GM12891 (cell line): Measurements from ENCODE around the gene TPPP2.

Source experiments
- DNase-seq: peaks from one replicate; pipeline ENCODE4 v3.0.0; 2011; ENCODE audit warnings: low spot score; ENCODE audit not compliant: insufficient read length
- FAIRE-seq: peaks from 2 replicates; lab custom pipeline; 2011; peaks lifted over from hg19 to GRCh38; lab: Jason Lieb, UNC
- PAX5 ChIP-seq: IDR thresholded peaks from 2 replicates; pipeline ENCODE4 v1.6.1; 2011; ENCODE audit warnings: low read length, moderate library complexity, mild to moderate bottlenecking; ENCODE audit not compliant: insufficient read depth, severe bottlenecking
- POLR2A ChIP-seq: IDR thresholded peaks from 2 replicates; pipeline ENCODE4 v1.6.1; 2011; ENCODE audit warnings: low read depth, low read length, control low read depth
- POLR2AphosphoS5 ChIP-seq: IDR thresholded peaks from 2 replicates; pipeline ENCODE4 v1.6.1; 2011; ENCODE audit warnings: low read depth, low read length, control low read depth
- POU2F2 ChIP-seq: IDR thresholded peaks from 2 replicates; pipeline ENCODE4 v1.6.1; 2011; ENCODE audit warnings: low read depth, mild to moderate bottlenecking, control low read depth, low read length, moderate library complexity
- SPI1 ChIP-seq: IDR thresholded peaks from 2 replicates; pipeline ENCODE4 v1.6.1; 2011; ENCODE audit warnings: low read depth, low read length, control low read depth
- TAF1 ChIP-seq: IDR thresholded peaks from 2 replicates; pipeline ENCODE4 v1.6.1; 2011; ENCODE audit warnings: low read depth, low read length, control low read depth

Gene TPPP2

DNA sequence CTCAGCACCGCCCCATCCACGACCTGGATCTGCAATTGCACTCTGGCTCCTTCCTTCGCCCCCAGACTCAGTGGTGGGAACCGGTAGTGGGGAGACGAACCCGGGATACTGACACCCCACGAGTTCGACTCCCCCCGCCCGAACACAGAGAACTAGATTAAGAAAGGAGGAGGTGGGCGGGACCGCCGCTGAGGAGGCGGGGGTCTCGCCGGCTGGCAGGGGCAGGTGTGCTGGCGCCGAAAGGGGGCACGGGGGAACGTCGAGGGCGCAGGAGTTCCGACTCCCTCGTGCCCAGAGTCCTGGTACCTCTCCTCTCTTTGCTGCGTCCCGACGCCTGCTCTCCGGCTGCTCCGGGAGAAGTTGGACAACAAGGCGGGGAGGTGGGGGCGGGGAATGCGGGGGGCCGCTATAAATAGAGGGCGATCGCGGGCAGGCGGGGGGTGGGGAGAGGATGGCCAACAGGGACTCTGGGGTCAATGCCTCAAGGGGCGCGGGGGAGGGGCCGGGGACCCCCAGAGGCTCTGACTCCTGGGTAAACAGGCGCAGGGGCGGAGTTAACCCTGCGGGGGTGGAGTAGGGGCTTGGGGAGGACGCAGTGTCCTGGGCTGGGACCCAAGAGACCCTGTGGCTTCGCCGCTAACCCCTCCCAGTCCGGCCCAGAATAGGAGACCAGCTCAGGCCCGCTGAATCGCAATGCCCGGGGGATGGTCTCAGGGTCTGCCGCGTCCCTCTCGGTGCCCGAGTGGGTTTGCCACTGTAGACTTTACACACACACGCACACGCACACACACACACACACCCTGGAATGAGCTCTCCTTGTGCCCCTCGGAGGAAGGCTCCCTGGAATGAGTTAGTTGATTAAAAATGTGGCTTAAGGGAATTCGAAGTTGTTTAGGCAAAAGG, 4.4 kb upstream of the TPPP2 start:
- no peak for DNase-seq
- no peak for FAIRE-seq
- no peak for TF ChIP-seq POLR2A
- no peak for TF ChIP-seq SPI1
- no peak for TF ChIP-seq POLR2AphosphoS5
- TF ChIP-seq PAX5: no peak
- TF ChIP-seq TAF1: no peak
- TF ChIP-seq POU2F2: no peak

GRCh38 chr14:21026274-21026987, 3.6 kb upstream of the TPPP2 start:
- FAIRE-seq: no peak
- no peak for DNase-seq
- no peak for TF ChIP-seq PAX5
- no peak for TF ChIP-seq POU2F2
- no peak for TF ChIP-seq TAF1
- TF ChIP-seq POLR2AphosphoS5: no peak
- no peak for TF ChIP-seq POLR2A

GRCh38 chr14:21026988-21027315, 3.1 kb upstream of the TPPP2 start:
- TF ChIP-seq POU2F2 (no peak), POLR2AphosphoS5 (no peak), POLR2A (no peak), TAF1 (no peak), PAX5 (no peak), SPI1 (no peak)
- no peak for FAIRE-seq
- DNase-seq: no peak

DNA sequence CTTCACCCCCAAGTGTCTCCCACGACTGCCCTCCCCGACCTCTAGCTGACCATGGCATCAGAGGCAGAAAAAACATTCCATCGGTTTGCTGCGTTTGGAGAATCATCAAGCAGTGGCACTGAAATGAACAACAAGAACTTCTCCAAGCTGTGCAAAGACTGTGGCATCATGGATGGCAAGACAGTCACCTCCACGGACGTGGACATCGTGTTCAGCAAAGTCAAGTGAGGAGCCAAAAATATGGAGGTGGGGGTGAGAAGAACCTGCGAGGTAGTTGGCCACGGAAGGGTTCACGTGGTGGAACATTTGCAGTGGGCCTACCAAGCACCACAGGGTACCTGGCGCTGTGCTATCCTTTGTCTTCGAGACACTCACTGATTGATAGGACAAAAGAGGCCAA, 514 bp downstream of the TPPP2 start:
- DNase-seq (no peak), FAIRE-seq (no peak)
- TF ChIP-seq POLR2A (no peak), SPI1 (no peak), PAX5 (no peak), TAF1 (no peak), POLR2AphosphoS5 (no peak), POU2F2 (no peak)

DNA sequence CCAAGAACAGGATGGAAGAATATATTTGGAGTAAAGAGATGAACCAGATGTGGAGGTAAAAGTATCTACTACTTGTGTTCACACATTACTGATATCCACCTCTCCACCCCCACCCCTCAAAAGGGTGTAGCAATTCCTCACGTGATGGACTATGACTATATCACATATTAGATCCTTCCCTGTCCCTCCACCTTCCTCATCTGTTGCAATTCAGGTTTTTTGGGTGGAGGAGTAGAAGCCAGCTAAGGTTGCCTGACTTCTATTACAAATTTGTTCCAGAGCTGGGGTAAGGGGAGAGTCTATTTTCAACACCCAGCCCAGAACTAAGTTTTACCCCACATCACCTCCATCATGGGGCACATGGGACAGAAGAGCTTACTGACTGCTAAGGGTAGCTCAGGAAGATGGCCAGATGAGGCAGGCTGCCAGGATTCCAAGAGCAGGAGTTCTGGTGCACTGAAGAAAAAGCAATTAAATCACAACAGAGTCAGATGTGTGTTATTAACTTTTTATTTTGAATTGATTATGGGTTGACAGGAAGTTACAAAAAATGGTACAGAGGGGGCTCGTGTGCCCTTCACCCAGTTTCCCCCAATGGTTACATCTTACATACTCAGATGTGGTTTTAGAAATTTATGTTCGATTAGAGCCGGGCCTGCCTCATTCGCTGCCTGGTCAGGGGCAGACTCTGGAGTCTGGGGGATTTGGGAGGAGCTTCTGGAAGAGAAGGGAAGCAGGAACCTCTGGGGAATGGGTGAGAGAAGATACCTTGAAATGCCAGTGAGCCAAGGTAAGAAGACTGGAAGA, 2.5 kb downstream of the TPPP2 start:
- DNase-seq: no peak
- TF ChIP-seq TAF1 (no peak), SPI1 (no peak), POLR2A (no peak), PAX5 (no peak), POU2F2 (no peak), POLR2AphosphoS5 (no peak)
- FAIRE-seq: no peak

- DNase-seq: no peak
- no peak for FAIRE-seq
- TF ChIP-seq SPI1 (no peak), POLR2A (no peak), PAX5 (no peak), TAF1 (no peak), POU2F2 (no peak), POLR2AphosphoS5 (no peak)
Measured at GRCh38 chr14:21033133-21033698, 3.2 kb downstream of the TPPP2 start.

DNA sequence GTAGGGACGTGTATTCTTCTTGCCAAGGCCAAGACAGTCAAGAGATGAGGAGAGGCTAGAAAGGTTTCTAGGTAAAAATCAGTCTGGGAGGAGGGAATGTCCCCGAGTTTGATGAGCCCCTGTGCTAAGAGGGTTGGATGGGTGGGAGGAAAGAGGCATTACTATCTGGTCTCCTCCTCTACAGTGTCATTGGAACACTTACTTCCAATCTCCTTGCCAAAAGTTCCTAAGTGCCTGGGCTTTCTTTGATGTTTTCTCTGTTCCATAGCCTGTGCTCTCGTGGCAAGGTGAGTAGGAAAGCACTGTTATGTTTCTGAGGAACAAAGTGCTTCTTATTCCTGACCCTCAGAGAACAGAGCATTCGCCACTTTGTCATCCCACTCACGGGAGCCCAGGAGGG, 4.7 kb downstream of the TPPP2 start, which contains the start of gene RNASE13:
TSS of gene RNASE13 (minus strand) at position 101 of the 400 bp plus-strand sequence. CDS start 519 bp downstream, outside the sequence.
- FAIRE-seq (no peak), DNase-seq (no peak)
- TF ChIP-seq SPI1: no peak
- no peak for TF ChIP-seq PAX5
- no peak for TF ChIP-seq POU2F2
- TF ChIP-seq POLR2AphosphoS5: no peak

DNA sequence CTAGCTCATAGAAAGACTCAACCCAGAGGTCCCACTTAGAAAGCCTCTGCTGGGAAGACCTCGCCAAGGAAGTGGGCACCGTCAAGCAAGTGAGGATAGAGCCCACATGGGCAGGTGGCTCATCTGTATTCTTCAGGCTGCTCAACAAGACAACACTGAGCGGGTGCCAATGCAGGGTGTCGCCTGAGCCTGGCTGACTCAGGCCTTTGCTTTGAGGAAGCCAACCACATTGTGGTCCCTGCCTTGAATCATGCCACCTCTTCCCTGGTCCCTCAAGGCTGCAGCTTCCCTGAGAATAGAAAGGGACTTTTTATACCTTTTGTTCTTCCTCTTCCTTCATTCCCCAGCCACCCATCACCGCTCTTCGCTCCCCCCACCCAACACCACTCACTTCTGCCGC, 6.7 kb downstream of the TPPP2 start:
- DNase-seq: no peak
- no peak for FAIRE-seq
- TF ChIP-seq TAF1 (no peak), POLR2A (no peak), PAX5 (no peak), POLR2AphosphoS5 (no peak), POU2F2 (no peak), SPI1 (no peak)

DNA sequence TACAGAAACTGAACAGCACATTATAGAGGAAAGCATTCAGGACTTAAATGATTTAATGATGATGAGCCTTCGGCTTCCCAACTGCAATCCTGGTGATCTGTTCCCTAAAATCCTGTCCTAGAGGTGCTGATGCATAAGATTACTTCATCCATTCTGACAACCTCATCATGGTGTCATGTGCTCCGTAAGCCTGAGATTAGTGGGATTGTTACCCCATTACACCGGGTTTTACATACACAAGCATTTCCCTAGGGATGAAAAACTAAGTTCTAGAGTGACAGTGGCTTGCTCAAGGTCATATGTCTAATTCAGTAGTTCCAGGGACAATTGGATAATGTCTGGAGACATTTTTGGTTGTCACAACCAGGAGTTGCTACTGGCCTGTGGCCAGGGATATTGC, 7.1 kb downstream of the TPPP2 start:
- DNase-seq: no peak
- FAIRE-seq: no peak
- TF ChIP-seq POU2F2 (no peak), SPI1 (no peak), POLR2AphosphoS5 (no peak), PAX5 (no peak), POLR2A (no peak), TAF1 (no peak)
